HepG2 (cell line): ENCODE data around the gene ACTR3. TPM values are rescaled to one million over a fixed set of nuclear protein-coding genes. Genes with fewer than 3 reads are reported as not detected.
A peak's percentile ranks its signal among the peaks of the same experiment; 100 is the strongest.

ENCODE experiments used
- ARNTL ChIP-seq: sonication (generic); formaldehyde crosslinking; IDR thresholded peaks from 2 replicates; pipeline ENCODE4 v1.4.0; 2020; ENCODE audit warnings: mild to moderate bottlenecking, missing genetic modification reagents
- CBX5 ChIP-seq: sonication (generic); formaldehyde crosslinking; IDR thresholded peaks from 2 replicates; pipeline ENCODE4 v1.4.0; 2020; ENCODE audit warnings: missing genetic modification reagents, borderline replicate concordance
- CREB1 ChIP-seq, 2 experiments: fragments of 450-650 bp in 1 of 2; IDR thresholded peaks; 2 replicates each; pipeline ENCODE4 v1.6.1; 2016 to 2017; ENCODE audit warnings: control low read depth in 1 of 2, mild to moderate bottlenecking in 1 of 2, missing compliant biosample characterization in 1 of 2, missing genetic modification characterization in 1 of 2
- FIP1L1 ChIP-seq: fragments of 200-400 bp; formaldehyde crosslinking; IDR thresholded peaks from 2 replicates; pipeline ENCODE4 v1.6.1; 2018; ENCODE audit warnings: low read depth, mild to moderate bottlenecking, low read length, moderate library complexity, borderline replicate concordance; ENCODE audit not compliant: insufficient read depth
- KLF15 ChIP-seq: sonication (generic); formaldehyde crosslinking; IDR thresholded peaks from 2 replicates; pipeline ENCODE4 v1.8.1; 2023; ENCODE audit warnings: borderline replicate concordance, mild to moderate bottlenecking, inconsistent platforms, missing genetic modification reagents, mixed read lengths
- MNT ChIP-seq: fragments of 450-650 bp; IDR thresholded peaks from 2 replicates; pipeline ENCODE4 v1.6.1; 2016
- NR2F2 ChIP-seq: IDR thresholded peaks from 2 replicates; pipeline ENCODE4 v1.6.1; 2012; ENCODE audit warnings: low read depth, inconsistent platforms, borderline replicate concordance
- PHF21A ChIP-seq: sonication (generic); formaldehyde crosslinking; IDR thresholded peaks from 2 replicates; pipeline ENCODE4 v1.5.0; 2020; ENCODE audit warnings: mild to moderate bottlenecking, missing genetic modification reagents
- PRDM15 ChIP-seq: sonication (generic); formaldehyde crosslinking; IDR thresholded peaks from 2 replicates; pipeline ENCODE4 v1.4.0; 2020; ENCODE audit warnings: missing genetic modification reagents
- PRMT3 ChIP-seq: sonication (generic); formaldehyde crosslinking; IDR thresholded peaks from 2 replicates; pipeline ENCODE4 v1.8.1; 2022; ENCODE audit warnings: low read depth, mild to moderate bottlenecking, moderate library complexity, missing genetic modification reagents, borderline replicate concordance
- RBM22 ChIP-seq: fragments of 200-400 bp; formaldehyde crosslinking; optimal IDR thresholded peaks from 2 replicates; pipeline ENCODE3; 2017; ENCODE audit warnings: mild to moderate bottlenecking, low read length, moderate library complexity
- SIN3A ChIP-seq: IDR thresholded peaks from 2 replicates; pipeline ENCODE4 v1.6.1; 2011; ENCODE audit warnings: low read depth, mild to moderate bottlenecking, control low read depth, low read length, borderline replicate concordance
- ZNF138 ChIP-seq: sonication (generic); formaldehyde crosslinking; IDR thresholded peaks from 2 replicates; pipeline ENCODE4 v1.5.0; 2020; ENCODE audit warnings: mild to moderate bottlenecking, low read depth, missing genetic modification reagents
- ZNF639 ChIP-seq: conservative IDR thresholded peaks from 2 replicates; pipeline ENCODE4 v1.6.1; 2018; ENCODE audit warnings: missing genetic modification reagents
- ZSCAN29 ChIP-seq: sonication (generic); formaldehyde crosslinking; conservative IDR thresholded peaks from 2 replicates; pipeline ENCODE4 v1.4.0; 2020; ENCODE audit warnings: mild to moderate bottlenecking, missing genetic modification reagents
- polyA plus RNA-seq, 8 experiments: library from polyadenylated mRNA; depleted of rRNA in 3 of 8; stranded (reverse) in 7 of 8; unstranded in 1 of 8; fragments of >200 nt; fragmentation: Illumina TruSeq in 4 of 8; extraction: Trizol in 4 of 8; gene quantifications; 2 replicates each; pipeline versions ENCODE4 v1.2.1 to v1.2.3, GENCODE V29; 2011 to 2016; ENCODE audit warnings: low read depth in 4 of 8, missing spikeins in 1 of 8, mixed read lengths in 1 of 8; ENCODE audit not compliant: insufficient read depth in 1 of 8
- total RNA-seq, 5 experiments: library from RNA; depleted of rRNA; stranded (reverse); fragments of >200 nt; fragmentation: Illumina TruSeq; extraction: Trizol; gene quantifications; 2 replicates each; pipeline ENCODE4 v1.2.3, GENCODE V29; 2016; ENCODE audit warnings: low read depth in 1 of 5
- TF ChIP-seq, protein P1 (sequence below): sonication (generic); formaldehyde crosslinking; IDR thresholded peaks from 2 replicates; pipeline ENCODE4 v1.4.0; 2020; ENCODE audit warnings: missing genetic modification reagents

The ACTR3 gene
- total and polyA plus RNA-seq, 2 of the 13 experiments (the other 11 are each of a cell fraction or from before 2014, with no cell fraction given) = 123 to 225 TPM

- TF ChIP-seq PRDM15 (CRISPR knock-in tag) (peak; percentile 60; the same call in 1 of the 2 replicates), ZSCAN29 (CRISPR knock-in tag) (0 out of 2 replicates have a peak, but pooled peaks have one; percentile 54), NR2F2 (no peak), SIN3A (peak; percentile 41; the same call in 1 of the 2 replicates), MNT (no peak), PHF21A (CRISPR knock-in tag) (no peak), ZNF639 (0 out of 2 replicates have a peak, but pooled peaks have one; percentile 12), ARNTL (CRISPR knock-in tag) (0 out of 2 replicates have a peak, but pooled peaks have one; percentile 0), CREB1 (IDR thresholded peaks at IDR 0.05) (no peak), CREB1 (CRISPR knock-in tag; IDR thresholded peaks at IDR 0.05) (no peak), KLF15 (CRISPR knock-in tag) (no peak), CBX5 (CRISPR knock-in tag) (0 out of 2 replicates have a peak, but pooled peaks have one; percentile 57), RBM22 (no peak), PRMT3 (CRISPR knock-in tag) (no peak), ZNF138 (CRISPR knock-in tag) (no peak; the same call in 1 of the 2 replicates), FIP1L1 (no peak)
- TF ChIP-seq, protein P1, sequence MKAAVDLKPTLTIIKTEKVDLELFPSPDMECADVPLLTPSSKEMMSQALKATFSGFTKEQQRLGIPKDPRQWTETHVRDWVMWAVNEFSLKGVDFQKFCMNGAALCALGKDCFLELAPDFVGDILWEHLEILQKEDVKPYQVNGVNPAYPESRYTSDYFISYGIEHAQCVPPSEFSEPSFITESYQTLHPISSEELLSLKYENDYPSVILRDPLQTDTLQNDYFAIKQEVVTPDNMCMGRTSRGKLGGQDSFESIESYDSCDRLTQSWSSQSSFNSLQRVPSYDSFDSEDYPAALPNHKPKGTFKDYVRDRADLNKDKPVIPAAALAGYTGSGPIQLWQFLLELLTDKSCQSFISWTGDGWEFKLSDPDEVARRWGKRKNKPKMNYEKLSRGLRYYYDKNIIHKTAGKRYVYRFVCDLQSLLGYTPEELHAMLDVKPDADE = peak; percentile 41; the same call in 1 of the 2 replicates
Observed at GRCh38 chr2:113890253-113891235, 655 bp downstream of the ACTR3 start (continued).
